Colonic mucosa (tissue), 4 donors: ENCODE measurements around the gene GABARAPL2. TPM values are rescaled to one million over a fixed set of nuclear protein-coding genes. Genes with fewer than 3 reads are reported as not detected.

ENCODE experiments used
- DNase-seq: peaks from one replicate; pipeline ENCODE4 v3.0.0-alpha.2; 2020
- H3K27ac ChIP-seq: fragments of 200-600 bp; one replicate; pipeline ENCODE4 v1.8.0; 2021
- H3K27me3 ChIP-seq: fragments of 200-600 bp; one replicate; pipeline ENCODE4 v1.8.0; 2021
- H3K36me3 ChIP-seq: fragments of 200-600 bp; one replicate; pipeline ENCODE4 v1.8.0; 2021
- H3K4me1 ChIP-seq: fragments of 200-600 bp; one replicate; pipeline ENCODE4 v1.8.0; 2021; ENCODE audit warnings: mild to moderate bottlenecking
- H3K4me3 ChIP-seq: fragments of 200-600 bp; one replicate; pipeline ENCODE4 v1.8.0; 2021
- H3K9ac ChIP-seq, 2 donors: one replicate each; pipeline ENCODE4 v1.7.0; 2013; ENCODE audit warnings: control low read depth in 2 of 2, low read depth in 2 of 2, low read length in 2 of 2
- H3K9me3 ChIP-seq: fragments of 200-600 bp; one replicate; pipeline ENCODE4 v1.8.0; 2021
- intact Hi-C: fragments of 100-400 bp; cut with DNase I; formaldehyde crosslinking; loops from one replicate; pipeline ENCODE4 v1.14.1; 2022
- total RNA-seq, 2 donors: library from RNA; stranded (reverse); fragmentation: NEBNext Ultra II Directional in 1 of 2; extraction: Animal tissue kit (Norgen Biotek cat#: 25700) in 1 of 2; gene quantifications; one replicate each; pipeline ENCODE4 v1.2.1, GENCODE V29; 2021
- TF ChIP-seq, protein P1 (sequence below): fragments of 200-600 bp; IDR thresholded peaks from one replicate; pipeline ENCODE4 v1.8.0; 2022; ENCODE audit warnings: antibody characterized with exemption, mild to moderate bottlenecking
- donor health status: healthy.
- donor health status: DM: no; HTN: no; CAD: no.
- donor health status: DM: no; HTN: no; CAD: no.

The GABARAPL2 gene
- total RNA-seq, 2 donors from 2014 or later, result 73.5 to 111 TPM

DNA sequence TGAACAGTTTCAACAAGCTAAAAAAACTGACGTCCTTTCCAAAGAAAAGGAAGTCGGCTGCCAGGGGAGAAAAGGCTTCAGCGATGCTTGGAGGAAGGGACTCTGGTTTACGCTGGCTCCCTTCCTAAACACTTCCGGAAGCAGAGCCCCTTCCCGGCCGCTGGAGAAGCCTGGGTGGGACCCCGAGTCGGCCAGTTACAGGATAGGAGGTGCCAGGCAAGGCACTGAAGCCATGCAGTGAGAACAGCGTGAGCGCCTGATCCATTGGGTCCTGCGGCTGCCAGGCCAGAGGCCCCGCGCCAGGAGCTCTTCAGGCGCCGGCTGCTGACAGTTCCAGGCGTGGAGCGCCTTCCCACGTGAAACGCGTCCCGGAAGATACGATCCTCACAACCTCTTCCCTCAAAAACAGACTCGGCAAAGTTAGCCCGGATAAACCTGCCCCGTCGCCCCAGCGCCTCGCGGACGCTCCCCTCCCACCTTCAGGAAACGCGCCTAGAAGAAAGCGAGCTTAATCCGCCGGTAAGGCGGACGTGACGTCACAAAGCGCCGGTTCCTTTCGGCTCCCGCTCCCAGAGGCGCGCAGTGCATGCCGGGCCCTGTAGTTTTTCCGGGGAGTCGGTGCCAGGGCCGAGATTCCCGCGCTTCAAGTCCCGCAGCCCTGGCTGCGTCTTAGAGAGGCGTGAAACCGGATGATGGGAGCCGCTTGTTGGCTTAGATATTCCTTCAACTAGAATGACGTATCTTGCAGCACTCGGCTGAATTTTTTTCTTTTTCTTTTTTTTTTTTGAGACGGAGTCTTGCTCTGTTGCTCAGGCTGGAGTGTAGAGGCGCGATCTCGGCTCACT lies 56.8 kb downstream of the GABARAPL2 start, which contains the start of gene ADAT1:
TSS of gene ADAT1 (minus strand) at position 521 of the 845 bp plus-strand sequence. CDS start 2,482 bp downstream, outside the sequence.
- Histone ChIP-seq H3K9me3 (no peaks in the 10 kb centered on the region), H3K9ac (peak within 1 kb of the TSS; percentile 88 to 91), H3K27me3 (no peaks in the 10 kb centered on the region), H3K27ac (peak within 1 kb of the TSS; percentile 97), H3K4me3 (peak within 1 kb of the TSS; percentile 93), H3K36me3 (no peaks in the 10 kb centered on the region), H3K4me1 (peaks cover 16% of the 10 kb centered on the region)
- TF ChIP-seq, protein P1, sequence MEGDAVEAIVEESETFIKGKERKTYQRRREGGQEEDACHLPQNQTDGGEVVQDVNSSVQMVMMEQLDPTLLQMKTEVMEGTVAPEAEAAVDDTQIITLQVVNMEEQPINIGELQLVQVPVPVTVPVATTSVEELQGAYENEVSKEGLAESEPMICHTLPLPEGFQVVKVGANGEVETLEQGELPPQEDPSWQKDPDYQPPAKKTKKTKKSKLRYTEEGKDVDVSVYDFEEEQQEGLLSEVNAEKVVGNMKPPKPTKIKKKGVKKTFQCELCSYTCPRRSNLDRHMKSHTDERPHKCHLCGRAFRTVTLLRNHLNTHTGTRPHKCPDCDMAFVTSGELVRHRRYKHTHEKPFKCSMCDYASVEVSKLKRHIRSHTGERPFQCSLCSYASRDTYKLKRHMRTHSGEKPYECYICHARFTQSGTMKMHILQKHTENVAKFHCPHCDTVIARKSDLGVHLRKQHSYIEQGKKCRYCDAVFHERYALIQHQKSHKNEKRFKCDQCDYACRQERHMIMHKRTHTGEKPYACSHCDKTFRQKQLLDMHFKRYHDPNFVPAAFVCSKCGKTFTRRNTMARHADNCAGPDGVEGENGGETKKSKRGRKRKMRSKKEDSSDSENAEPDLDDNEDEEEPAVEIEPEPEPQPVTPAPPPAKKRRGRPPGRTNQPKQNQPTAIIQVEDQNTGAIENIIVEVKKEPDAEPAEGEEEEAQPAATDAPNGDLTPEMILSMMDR, result no peak
- DNase-seq, result peak; percentile 99
- intact Hi-C loops, result loop anchor here (10.0 kb wide), 1 partner anchor 148 kb away; no protein-coding TSS in a partner anchor

DNA sequence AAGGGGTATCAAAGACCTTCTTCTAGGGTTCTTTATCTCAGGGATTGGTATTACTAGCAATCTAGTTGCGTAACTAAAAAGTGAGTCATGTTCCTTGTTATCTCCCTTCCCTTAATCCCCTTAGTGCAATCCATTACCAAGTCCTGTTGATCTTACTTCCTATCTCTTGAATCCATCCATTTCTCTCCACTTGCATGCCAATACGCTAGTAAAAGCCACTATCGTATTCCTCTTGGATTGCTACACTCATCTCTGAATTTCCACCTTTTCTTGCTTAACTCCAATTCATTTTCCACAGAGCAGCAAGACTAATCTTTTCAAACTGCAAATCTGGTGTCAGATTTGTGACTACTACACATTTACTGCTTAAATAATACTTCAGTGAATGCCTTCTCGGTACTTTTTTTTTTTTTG lies 58.7 kb downstream of the GABARAPL2 start:
- intact Hi-C loops, result loop anchor here (10.0 kb wide), 1 partner anchor 150 kb away; no protein-coding TSS in a partner anchor
- H3K36me3 ChIP-seq, result peaks cover 10% of the 10 kb centered on the region

DNA sequence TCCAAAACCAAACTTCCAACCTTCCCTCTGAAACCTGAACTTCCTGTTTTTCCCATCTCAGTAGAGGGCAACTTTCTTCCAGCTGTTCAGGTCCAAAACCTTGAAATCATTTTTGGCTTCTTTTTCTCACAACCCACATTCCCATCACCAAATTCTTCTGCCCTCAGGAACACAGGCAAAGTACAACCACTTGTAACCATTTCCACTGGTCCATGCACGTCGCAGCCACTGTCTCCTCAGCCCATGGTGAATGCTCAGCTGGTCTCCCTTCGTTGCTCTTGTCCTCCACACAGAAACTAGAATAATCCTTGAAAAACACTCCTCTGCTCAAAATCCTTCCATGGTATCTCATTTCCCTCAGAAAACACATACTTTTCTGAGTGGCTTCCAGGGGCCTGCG lies 60.6 kb downstream of the GABARAPL2 start:
- peaks cover 12% of the 10 kb centered on the region for H3K36me3 ChIP-seq

More for the DNA sequence above, 58.7 kb downstream of the GABARAPL2 start:
- Histone ChIP-seq H3K4me1 (peaks cover 16% of the 10 kb centered on the region), H3K27me3 (no peaks in the 10 kb centered on the region), H3K4me3 (no peak overlapping the region), H3K27ac (no peak overlapping the region), H3K9me3 (no peaks in the 10 kb centered on the region), H3K9ac (no peak overlapping the region)
- TF ChIP-seq, protein P1, result no peak
- DNase-seq, result no peak

More for the DNA sequence above, 60.6 kb downstream of the GABARAPL2 start:
- H3K27ac ChIP-seq, result no peak overlapping the region
- no peak overlapping the region for H3K9ac ChIP-seq
- peaks cover 6% of the 10 kb centered on the region for H3K4me1 ChIP-seq
- H3K27me3 ChIP-seq, result no peaks in the 10 kb centered on the region
- TF ChIP-seq, protein P1, result no peak
- no peak overlapping the region for H3K4me3 ChIP-seq
- intact Hi-C loops, result loop anchor here (10.0 kb wide), 1 partner anchor 152 kb away; no protein-coding TSS in a partner anchor
- no peak for DNase-seq
- no peaks in the 10 kb centered on the region for H3K9me3 ChIP-seq

Other genes with a start within 250 kb of the GABARAPL2 start
- gene CFDP1, start 132.9 kb upstream of the GABARAPL2 start, total RNA-seq, result 10 to 100 TPM; 61.6 to 75.8 TPM
- 10 to 100 TPM; 39.7 to 50.9 TPM for gene TMEM170A, start 101.7 kb upstream of the GABARAPL2 start, total RNA-seq
- 1 to 10 TPM; 2.7 to 5.6 TPM for gene CHST6, start 70.9 kb upstream of the GABARAPL2 start, total RNA-seq
- 100 to 1,000 TPM; 107 to 142 TPM for gene CHST5, start 30.3 kb upstream of the GABARAPL2 start, total RNA-seq
- 1 to 10 TPM; 4.7 to 6.3 TPM for gene TMEM231, start 10.1 kb upstream of the GABARAPL2 start, total RNA-seq
- gene ADAT1, start 56.9 kb downstream of the GABARAPL2 start, total RNA-seq, result 10 to 100 TPM; 33.0 to 38.8 TPM
- 100 to 1,000 TPM; 102 to 151 TPM for gene KARS1, start 81.3 kb downstream of the GABARAPL2 start, total RNA-seq
- gene TERF2IP, start 81.4 kb downstream of the GABARAPL2 start, total RNA-seq, result 10 to 100 TPM; 27.1 to 37.0 TPM
- gene CPHXL2, start 110.6 kb downstream of the GABARAPL2 start, total RNA-seq, result not detected
- gene DUXB, start 135.1 kb downstream of the GABARAPL2 start, total RNA-seq, result not detected
- not detected for gene CPHXL, start 160.1 kb downstream of the GABARAPL2 start, total RNA-seq